Measurements from ENCODE around the gene STN1. TPM values are rescaled to one million over a fixed set of nuclear protein-coding genes. Genes with fewer than 3 reads are reported as not detected.

The STN1 gene
- total RNA-seq, 1 experiment from 2014 or later: 28.9 TPM

- DNase-seq (ENCODE audit: low read depth, low spot score) (no peak), ATAC-seq (no peak)
- POLR2A ChIA-PET: interaction anchor here (0.6 kb wide), 1 partner anchor 361 kb away, joined by 8 read pairs; no protein-coding TSS in a partner anchor
- H3K4me3 ChIP-seq (ENCODE audit: low read depth in 2 of 2, low read length in 2 of 2): no peak overlapping the region
- TF ChIP-seq SIN3A (IDR thresholded peaks at IDR 0.05; ENCODE audit: borderline replicate concordance, insufficient read depth, low read depth, low read length): no peak
- no peak for TF ChIP-seq CTCF (IDR thresholded peaks at IDR 0.05)
- TF ChIP-seq POLR2AphosphoS5 (IDR thresholded peaks at IDR 0.05; ENCODE audit: low read depth, low read length): no peak
- no peak for TF ChIP-seq TCF7L2 (IDR thresholded peaks at IDR 0.05; ENCODE audit: low read depth, low read length)
- no peak for TF ChIP-seq REST (IDR thresholded peaks at IDR 0.05; ENCODE audit: insufficient read depth in 1 of 2, low read depth in 2 of 2, low read length in 1 of 2)
- peaks cover 16% of the 10 kb centered on the region; the same call in 1 of the 2 replicates for H3K9me3 ChIP-seq (ENCODE audit: control insufficient read depth, insufficient read depth, low read depth, low read length)
- H3K27ac ChIP-seq (ENCODE audit: low read length): no peak overlapping the region
- BruUV-seq (replicated peaks): no TSS peak
- CTCF ChIA-PET: no interaction called here
- H3K4me1 ChIP-seq (ENCODE audit: control insufficient read depth, insufficient read depth, low read length): no peaks in the 10 kb centered on the region
- H3K36me3 ChIP-seq (ENCODE audit: control insufficient read depth, insufficient read depth, low read length): no peaks in the 10 kb centered on the region
- intact Hi-C loops (cut with micrococcal nuclease; ENCODE audit: unreplicated experiment): no loop called here
- in situ Hi-C loops (cut with HindIII; ENCODE audit: low pct_unique_long_range_greater_than_20kb, low sequenced_read_pairs): no loop called here
- H3K27me3 ChIP-seq (ENCODE audit: control insufficient read depth, insufficient read depth, low read length): no peaks in the 10 kb centered on the region
Measured at GRCh38 chr10:103868200-103868599, 49.8 kb downstream of the STN1 start.

- CTCF ChIA-PET: interaction anchor here (1.2 kb wide), 1 partner anchor 149 kb away, joined by 5 read pairs; no protein-coding TSS in a partner anchor
- no peak for DNase-seq (ENCODE audit: low read depth, low spot score)
Measured at GRCh38 chr10:103861505-103861904, 56.5 kb downstream of the STN1 start.

More at GRCh38 chr10:103861505-103861904, 56.5 kb downstream of the STN1 start:
- Histone ChIP-seq H3K4me3 (ENCODE audit: low read depth in 2 of 2, low read length in 2 of 2) (no peak overlapping the region), H3K4me1 (ENCODE audit: control insufficient read depth, insufficient read depth, low read length) (no peaks in the 10 kb centered on the region), H3K9me3 (ENCODE audit: control insufficient read depth, insufficient read depth, low read depth, low read length) (peaks cover 16% of the 10 kb centered on the region; the same call in 1 of the 2 replicates), H3K27ac (ENCODE audit: low read length) (no peak overlapping the region), H3K36me3 (ENCODE audit: control insufficient read depth, insufficient read depth, low read length) (no peaks in the 10 kb centered on the region), H3K27me3 (ENCODE audit: control insufficient read depth, insufficient read depth, low read length) (no peaks in the 10 kb centered on the region)
- no peak for TF ChIP-seq POLR2AphosphoS5 (IDR thresholded peaks at IDR 0.05; ENCODE audit: low read depth, low read length)
- TF ChIP-seq TCF7L2 (IDR thresholded peaks at IDR 0.05; ENCODE audit: low read depth, low read length): no peak
- TF ChIP-seq CTCF (IDR thresholded peaks at IDR 0.05): no peak
- no peak for TF ChIP-seq REST (IDR thresholded peaks at IDR 0.05; ENCODE audit: insufficient read depth in 1 of 2, low read depth in 2 of 2, low read length in 1 of 2)
- TF ChIP-seq SIN3A (IDR thresholded peaks at IDR 0.05; ENCODE audit: borderline replicate concordance, insufficient read depth, low read depth, low read length): no peak
- POLR2A ChIA-PET: interaction anchor here (0.6 kb wide), 1 partner anchor 47 kb away, joined by 8 read pairs; no protein-coding TSS in a partner anchor
- intact Hi-C loops (cut with micrococcal nuclease; ENCODE audit: unreplicated experiment): no loop called here
- no TSS peak for BruUV-seq (replicated peaks)
- ATAC-seq: no peak
- in situ Hi-C loops (cut with HindIII; ENCODE audit: low pct_unique_long_range_greater_than_20kb, low sequenced_read_pairs): no loop called here
